Gastroesophageal sphincter (tissue), 4 donors: ENCODE measurements around the gene NAB2. TPM values are rescaled to one million over a fixed set of nuclear protein-coding genes. Genes with fewer than 3 reads are reported as not detected.
A peak's percentile ranks its signal among the peaks of the same experiment; 100 is the strongest.
"Not testable (repeated sequence)": the region's sequence is repeated elsewhere in the genome, so short reads cannot be mapped to it uniquely, and the experiment has no call there.

Source experiments
- ATAC-seq: fragments of 150-250 bp; one replicate; pipeline ENCODE4 v1.9.1; 2016; ENCODE audit warnings: mild to moderate bottlenecking, moderate library complexity
- H3K27ac ChIP-seq, 4 donors: fragments of 200-600 bp; sonication (generic) in 3 of 4; 1 replicate in 3 of 4; 2 replicates in 1 of 4; pipeline ENCODE4 v1.5.1; 2016 to 2019
- H3K27me3 ChIP-seq: fragments of 200-600 bp; sonication (generic); one replicate; pipeline ENCODE4 v1.5.1; 2019
- H3K36me3 ChIP-seq, 2 donors: fragments of 200-600 bp; sonication (generic); one replicate each; pipeline ENCODE4 v1.5.1; 2019; ENCODE audit warnings: control low read depth in 1 of 2
- H3K4me1 ChIP-seq, 3 donors: fragments of 200-600 bp; sonication (generic); 1 replicate in 2 of 3; 2 replicates in 1 of 3; pipeline ENCODE4 v1.5.1; 2016 to 2019; ENCODE audit warnings: control low read depth in 2 of 3
- H3K4me3 ChIP-seq, 2 donors: fragments of 200-600 bp; sonication (generic); one replicate each; pipeline ENCODE4 v1.5.1; 2019; ENCODE audit warnings: mild to moderate bottlenecking in 1 of 2, moderate library complexity in 1 of 2
- H3K9me3 ChIP-seq, 3 donors: fragments of 200-600 bp; sonication (generic); one replicate each; pipeline ENCODE4 v1.5.1; 2017 to 2019; ENCODE audit warnings: control low read depth in 2 of 3
- CTCF ChIP-seq, 4 experiments: fragments of 200-600 bp in 2 of 4; fragments of 450-650 bp in 2 of 4; sonication (generic) in 1 of 4; IDR thresholded peaks; one replicate each; pipeline ENCODE4 v1.5.1; 2017 to 2019; ENCODE audit warnings: antibody characterized with exemption in 4 of 4, mild to moderate bottlenecking in 2 of 4, moderate library complexity in 2 of 4
- EP300 ChIP-seq: sonication (generic); formaldehyde crosslinking; IDR thresholded peaks from one replicate; pipeline ENCODE4 v1.6.1; 2017; ENCODE audit warnings: antibody characterized with exemption, mild to moderate bottlenecking
- POLR2A ChIP-seq, 2 donors: fragments of 450-650 bp; IDR thresholded peaks; one replicate each; pipeline ENCODE4 v1.6.1; 2017; ENCODE audit warnings: antibody characterized with exemption in 2 of 2, mild to moderate bottlenecking in 2 of 2, moderate library complexity in 1 of 2
- POLR2AphosphoS5 ChIP-seq: sonication (generic); formaldehyde crosslinking; IDR thresholded peaks from one replicate; pipeline ENCODE4 v1.6.1; 2017; ENCODE audit warnings: antibody characterized with exemption
- WGBS, 2 donors: methylation state at CpG; one replicate each; pipeline ENCODE4 v1.1.5; 2018; ENCODE audit warnings: low coverage in 1 of 2; 5-methylcytosine and 5-hydroxymethylcytosine counted together
- total RNA-seq, 4 donors: library from RNA; depleted of rRNA; stranded (reverse); fragments of >200 nt; gene quantifications; one replicate each; pipeline ENCODE4 v1.1.0, GENCODE V29; 2016

The NAB2 gene
- total RNA-seq, 4 donors from 2014 or later = 30.7 to 41.3 (median 38.8) TPM

GRCh38 chr12:57066245-57066644 is 22.7 kb upstream of the NAB2 start:
- Histone ChIP-seq H3K9me3 (no peaks in the 10 kb centered on the region), H3K27ac (no peak overlapping the region), H3K4me3 (no peak overlapping the region), H3K4me1 (peaks cover 4 to 13% (median 9%) of the 10 kb centered on the region in 3 donors), H3K36me3 (peaks cover 0 to 56% of the 10 kb centered on the region in 2 donors), H3K27me3 (no peaks in the 10 kb centered on the region)
- TF ChIP-seq EP300 (no peak), POLR2AphosphoS5 (no peak), POLR2A (IDR thresholded peaks at IDR 0.05) (no peak), CTCF (IDR thresholded peaks at IDR 0.05) (no peak)
- no peak for ATAC-seq
- WGBS, 2 donors = 56 to 95% methylated on average over 2 of the region's 2 CpGs

- Histone ChIP-seq H3K4me1 (peaks cover 7 to 32% (median 9%) of the 10 kb centered on the region in 3 donors), H3K27me3 (no peaks in the 10 kb centered on the region), H3K27ac (peak overlapping the region; percentile 52 to 84 (median 80)), H3K36me3 (peaks cover 0 to 49% of the 10 kb centered on the region in 2 donors), H3K9me3 (no peaks in the 10 kb centered on the region), H3K4me3 (no peak overlapping the region)
- peak; percentile 94 for ATAC-seq
- 0 to 23% methylated on average over 1 to 2 of the region's 3 CpGs for WGBS, 2 donors
- TF ChIP-seq CTCF (IDR thresholded peaks at IDR 0.05) = peak; percentile 74 to 99 (median 92)
- TF ChIP-seq POLR2AphosphoS5 = peak; percentile 56
- TF ChIP-seq EP300 = no peak
- no peak for TF ChIP-seq POLR2A (IDR thresholded peaks at IDR 0.05)
These were observed 19.4 kb upstream of the NAB2 start for GRCh38 chr12:57069523-57069922.

- Histone ChIP-seq H3K27ac (peak overlapping the region; percentile 61 to 81 (median 72)), H3K36me3 (peaks cover 0 to 42% of the 10 kb centered on the region in 2 donors), H3K9me3 (no peaks in the 10 kb centered on the region), H3K4me3 (peak overlapping the region in 1 of 2 donors; percentile 30), H3K4me1 (peaks cover 7 to 38% (median 11%) of the 10 kb centered on the region in 3 donors), H3K27me3 (no peaks in the 10 kb centered on the region)
- no peak for ATAC-seq
- WGBS, 2 donors = 23 to 49% methylated on average over 2 of the region's 2 CpGs
- TF ChIP-seq POLR2AphosphoS5 (peak; percentile 33), EP300 (no peak)
These were observed 16.3 kb upstream of the NAB2 start for GRCh38 chr12:57072661-57073060.

- peak overlapping the region; percentile 60 to 81 (median 72) for H3K27ac ChIP-seq
- H3K4me3 ChIP-seq = not testable (repeated sequence)
- 83 to 85% methylated on average over 5 of the region's 6 CpGs for WGBS, 2 donors
These were observed 15.1 kb upstream of the NAB2 start for GRCh38 chr12:57073566-57074450.

GRCh38 chr12:57078519-57079404 is 10.2 kb upstream of the NAB2 start, which contains the start of gene NEMP1:
NEMP1 (minus strand) TSS chr12:57078791; CDS start chr12:57078745, 46 bp downstream.
- Histone ChIP-seq H3K4me3 (peak within 1 kb of the TSS; percentile 63 to 78), H3K27ac (peak within 1 kb of the TSS; percentile 84 to 87 (median 84)), H3K27me3 (no peaks in the 10 kb centered on the region), H3K36me3 (peaks cover 0 to 10% of the 10 kb centered on the region in 2 donors), H3K4me1 (peaks cover 0 to 25% (median 11%) of the 10 kb centered on the region in 3 donors), H3K9me3 (no peaks in the 10 kb centered on the region)
- peak; percentile 100 for ATAC-seq
- 0 to 1% methylated on average over 19 to 22 of the region's 39 CpGs for WGBS, 2 donors
- TF ChIP-seq POLR2A (IDR thresholded peaks at IDR 0.05) = peak; percentile 28 to 43
- TF ChIP-seq POLR2AphosphoS5 = peak; percentile 61
- no peak for TF ChIP-seq EP300
- TF ChIP-seq CTCF (IDR thresholded peaks at IDR 0.05) = no peak

More at GRCh38 chr12:57073566-57074450, 15.1 kb upstream of the NAB2 start:
- H3K36me3 ChIP-seq = peaks cover 0 to 31% of the 10 kb centered on the region in 2 donors
- not testable (repeated sequence) for H3K9me3 ChIP-seq, H3K27me3 ChIP-seq, ATAC-seq
- peaks cover 7 to 46% (median 15%) of the 10 kb centered on the region in 3 donors for H3K4me1 ChIP-seq
